GM12891 (cell line): ENCODE data around the gene ABCC10.

ENCODE experiments used
- PAX5 ChIP-seq: IDR thresholded peaks from 2 replicates; pipeline ENCODE4 v1.6.1; 2011; ENCODE audit warnings: low read length, moderate library complexity, mild to moderate bottlenecking; ENCODE audit not compliant: insufficient read depth, severe bottlenecking
- POLR2A ChIP-seq: IDR thresholded peaks from 2 replicates; pipeline ENCODE4 v1.6.1; 2011; ENCODE audit warnings: low read depth, low read length, control low read depth
- POLR2AphosphoS5 ChIP-seq: IDR thresholded peaks from 2 replicates; pipeline ENCODE4 v1.6.1; 2011; ENCODE audit warnings: low read depth, low read length, control low read depth
- POU2F2 ChIP-seq: IDR thresholded peaks from 2 replicates; pipeline ENCODE4 v1.6.1; 2011; ENCODE audit warnings: low read depth, mild to moderate bottlenecking, control low read depth, low read length, moderate library complexity
- SPI1 ChIP-seq: IDR thresholded peaks from 2 replicates; pipeline ENCODE4 v1.6.1; 2011; ENCODE audit warnings: low read depth, low read length, control low read depth
- TAF1 ChIP-seq: IDR thresholded peaks from 2 replicates; pipeline ENCODE4 v1.6.1; 2011; ENCODE audit warnings: low read depth, low read length, control low read depth

DNA sequence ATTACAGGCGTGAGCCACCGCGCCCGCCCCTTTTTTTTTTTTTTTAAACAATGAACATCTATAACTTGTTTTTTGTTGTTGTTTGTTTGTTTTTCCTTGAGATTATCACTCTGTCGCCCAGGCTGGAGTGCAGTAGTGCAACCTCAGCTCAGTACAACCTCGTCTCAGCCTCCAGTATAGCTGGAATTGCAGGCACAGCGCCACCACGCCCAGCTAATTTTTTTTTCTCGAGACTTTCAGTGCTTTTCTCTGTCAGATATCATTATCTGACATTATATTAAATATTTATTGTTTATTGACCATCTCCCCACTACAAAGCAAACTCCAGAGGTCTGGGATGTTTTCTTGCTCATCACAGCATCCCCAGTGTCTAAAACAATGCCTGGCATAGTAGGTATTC is 30.3 kb downstream of the ABCC10 start:
- TF ChIP-seq POLR2AphosphoS5 (no peak), POLR2A (no peak), SPI1 (no peak), TAF1 (no peak), PAX5 (no peak), POU2F2 (no peak)
